DMS 273 treated with DMSO at 0.1 percent for 48 hours (cell line): ENCODE measurements around the gene GALNT17.
A peak's percentile ranks its signal among the peaks of the same experiment; 100 is the strongest.
"Not testable (repeated sequence)": the region's sequence is repeated elsewhere in the genome, so short reads cannot be mapped to it uniquely, and the experiment has no call there.

Experiments used
- DNase-seq: peaks from one replicate; lab custom pipeline; 2025; lab: John Stamatoyannopoulos, UW

GALNT17 gene

DNA sequence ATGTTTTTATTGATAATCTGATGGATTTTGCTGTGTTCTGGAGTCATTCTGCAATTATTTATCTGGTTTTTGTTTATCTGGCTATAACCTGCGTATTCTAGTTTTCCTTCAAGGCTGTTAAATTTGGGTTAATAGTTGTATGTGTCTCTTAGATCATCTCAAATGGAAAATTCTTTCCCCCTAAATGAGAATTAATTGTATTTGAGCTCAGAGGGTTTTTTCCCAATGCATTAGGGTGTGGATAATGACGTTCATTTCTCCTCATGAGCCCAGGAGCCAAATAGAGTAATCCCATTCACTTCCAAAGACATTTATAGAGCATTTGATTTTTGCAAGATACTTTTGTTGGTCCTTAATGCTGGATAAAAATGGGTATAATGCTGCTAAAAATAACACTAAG is 564.6 kb downstream of the GALNT17 start:
- DNase-seq = no peak

DNA sequence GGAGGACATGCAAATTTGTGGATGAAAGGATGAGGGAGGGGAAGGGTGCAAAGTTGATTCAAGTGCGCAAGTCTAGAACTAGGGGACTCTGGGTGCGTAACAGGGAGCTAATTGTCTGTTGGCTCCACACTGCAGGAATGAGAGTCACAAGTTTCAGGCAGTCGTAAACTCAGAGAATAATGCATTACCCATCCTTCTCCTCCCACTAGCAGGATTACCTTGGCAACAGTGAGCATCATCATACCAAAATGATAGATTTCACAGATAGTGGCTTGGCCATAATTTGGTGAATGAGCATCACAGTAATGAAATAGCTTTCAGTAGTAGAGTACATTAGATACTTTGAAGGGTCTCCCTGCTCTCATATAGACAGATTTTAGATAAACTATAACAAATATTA is 565.5 kb downstream of the GALNT17 start:
- DNase-seq = no peak

DNA sequence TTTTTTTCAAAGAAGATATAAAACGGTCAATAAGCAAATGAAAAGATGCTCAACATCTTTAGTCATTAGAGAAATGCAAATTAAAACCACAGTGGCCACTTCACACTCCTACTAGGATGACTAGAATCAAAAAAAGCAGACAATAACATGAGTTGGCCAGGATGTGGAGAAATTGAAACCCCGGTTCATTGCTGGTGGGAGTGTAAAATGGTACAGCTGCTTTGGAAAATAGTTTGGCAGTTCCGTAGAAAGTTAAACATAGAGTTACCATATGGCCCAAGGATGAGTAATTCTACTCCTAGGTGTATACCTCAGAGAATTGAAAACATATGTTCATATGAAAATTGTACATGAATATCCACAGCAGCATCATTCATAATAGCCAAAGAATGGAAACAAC is 573.3 kb downstream of the GALNT17 start:
- peak; percentile 77 for DNase-seq

DNA sequence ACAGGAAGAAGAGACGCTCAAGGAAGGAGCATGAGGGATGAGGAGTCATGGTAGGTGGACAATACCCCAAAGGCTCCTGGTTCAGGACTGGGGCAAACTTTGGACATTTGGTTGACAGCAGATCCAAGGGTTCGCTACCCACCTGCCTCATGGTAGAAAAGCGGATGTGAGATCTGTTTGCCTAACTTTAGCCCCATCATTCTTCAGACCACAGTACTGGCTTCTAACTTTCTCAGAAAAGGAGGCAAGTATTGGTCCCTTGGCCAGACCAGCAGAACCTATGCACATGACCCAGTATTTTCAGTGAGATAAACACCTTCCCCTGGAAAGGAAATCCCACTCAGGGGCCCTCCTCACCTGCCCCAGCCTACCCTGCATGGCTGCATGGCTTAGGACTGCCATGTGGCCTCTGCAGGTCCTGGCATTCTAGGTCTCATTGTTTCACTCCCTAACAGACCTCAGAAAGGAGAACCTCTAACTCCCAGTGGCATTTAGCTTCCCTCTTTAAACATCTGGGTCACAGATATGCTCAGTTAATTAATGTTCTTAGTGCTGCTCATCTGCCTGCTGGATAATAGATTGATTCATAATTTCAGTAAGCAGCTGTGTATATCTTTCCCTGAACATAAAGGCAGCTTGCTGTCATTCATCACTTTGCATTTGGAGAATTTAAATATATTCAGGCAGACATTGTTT is 574.1 kb downstream of the GALNT17 start:
- no peak for DNase-seq

DNA sequence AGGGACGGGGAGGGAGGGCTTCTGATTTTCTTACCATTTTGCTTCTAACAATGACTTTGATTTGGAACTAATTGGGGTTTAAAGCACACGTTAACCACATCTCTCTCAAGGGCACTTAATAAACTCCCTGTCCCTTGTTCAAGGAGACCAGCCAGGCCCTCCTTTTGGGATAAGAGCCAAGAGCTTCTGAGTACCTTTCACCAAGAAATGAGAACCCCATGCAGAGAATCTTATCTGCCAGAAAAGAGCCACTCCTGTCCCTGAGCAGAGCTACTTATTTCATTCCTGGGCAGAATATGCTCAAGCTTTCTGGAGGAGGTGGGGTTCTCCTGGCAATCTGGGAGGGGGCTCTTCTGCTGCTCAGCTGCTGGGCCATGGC is 574.6 kb downstream of the GALNT17 start:
- DNase-seq = no peak

DNA sequence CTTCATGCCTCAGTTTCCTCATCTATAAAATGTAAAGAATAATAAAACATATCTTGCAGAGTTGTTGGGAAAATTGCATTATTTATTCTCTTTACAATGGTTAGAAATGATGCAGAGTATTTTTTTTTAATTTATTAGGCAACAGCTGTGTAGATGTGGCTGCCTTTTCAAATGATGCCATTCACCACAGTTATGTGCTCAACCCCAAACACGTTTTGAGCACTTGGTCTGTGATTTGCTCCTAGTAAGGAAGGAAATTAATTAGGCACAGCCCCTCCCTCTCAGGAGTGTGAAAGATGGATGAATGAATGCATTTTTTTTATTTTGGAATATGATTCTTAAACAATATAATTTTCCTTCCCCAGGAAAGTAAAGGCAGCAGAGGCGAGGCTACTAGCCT is 575.1 kb downstream of the GALNT17 start:
- no peak for DNase-seq

DNA sequence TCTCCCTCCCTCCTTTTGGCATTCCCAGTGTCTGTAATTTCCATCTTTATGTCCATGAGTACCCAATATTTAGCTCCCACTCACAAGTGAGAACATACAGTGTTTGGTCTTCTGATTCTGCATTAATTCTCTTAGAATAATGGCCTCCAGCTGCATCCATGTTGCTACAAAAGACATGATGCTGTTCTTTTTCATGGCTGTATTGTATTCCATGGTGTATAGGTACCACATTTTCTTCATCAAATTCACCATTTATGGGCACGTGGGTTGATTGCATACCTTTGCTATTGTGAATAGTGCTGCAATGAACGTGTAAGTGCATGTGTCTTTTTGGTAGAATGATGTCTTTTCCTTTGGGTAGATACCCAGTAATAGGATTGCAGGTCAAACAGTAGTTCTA is 576.8 kb downstream of the GALNT17 start:
- no peak for DNase-seq

DNA sequence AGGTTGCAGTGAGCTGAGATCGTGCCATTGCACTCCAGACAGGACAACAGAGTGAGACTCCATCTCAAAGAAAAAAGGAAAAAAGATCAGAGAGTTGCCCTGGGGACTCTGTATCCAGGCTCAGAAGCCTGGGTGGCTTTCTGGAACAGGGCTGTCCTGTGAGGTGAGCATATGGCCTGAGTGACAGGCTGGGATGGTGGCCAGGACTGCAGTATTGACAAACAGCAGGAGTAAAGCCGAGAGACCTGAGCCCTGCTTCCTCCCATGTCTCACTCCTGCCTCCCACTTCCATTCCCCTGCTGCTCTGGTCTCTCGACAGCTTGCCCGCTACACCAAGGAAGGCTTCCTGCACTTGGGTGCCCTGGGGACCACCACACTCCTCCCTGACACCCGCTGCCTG is 578.5 kb downstream of the GALNT17 start:
- no peak for DNase-seq

DNA sequence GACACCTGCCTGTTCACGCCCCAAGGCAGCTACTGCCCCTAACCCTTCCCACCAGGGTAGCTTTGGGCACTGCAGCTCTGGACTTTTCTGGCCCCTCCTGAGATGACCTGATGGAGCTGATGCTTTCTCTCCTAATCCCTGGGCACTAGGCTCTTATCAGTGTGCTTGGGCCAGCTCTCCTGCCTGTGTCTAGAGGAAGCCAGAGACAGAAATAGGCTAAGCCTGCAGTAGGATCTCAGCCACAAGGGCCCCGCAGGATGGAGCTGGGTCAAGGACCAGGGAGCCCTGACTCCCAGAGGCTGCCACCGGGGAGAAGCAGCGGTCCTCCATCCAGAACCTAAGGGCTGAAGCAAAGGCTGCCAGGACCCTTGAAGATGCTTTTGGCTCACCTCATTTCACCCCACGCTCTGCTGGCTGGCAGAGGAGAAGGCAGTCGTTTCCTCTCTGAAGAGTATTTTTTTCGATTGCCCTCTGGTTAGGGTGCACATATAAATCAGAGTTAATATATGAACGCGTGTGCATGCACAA is 580.8 kb downstream of the GALNT17 start:
- DNase-seq = no peak

DNA sequence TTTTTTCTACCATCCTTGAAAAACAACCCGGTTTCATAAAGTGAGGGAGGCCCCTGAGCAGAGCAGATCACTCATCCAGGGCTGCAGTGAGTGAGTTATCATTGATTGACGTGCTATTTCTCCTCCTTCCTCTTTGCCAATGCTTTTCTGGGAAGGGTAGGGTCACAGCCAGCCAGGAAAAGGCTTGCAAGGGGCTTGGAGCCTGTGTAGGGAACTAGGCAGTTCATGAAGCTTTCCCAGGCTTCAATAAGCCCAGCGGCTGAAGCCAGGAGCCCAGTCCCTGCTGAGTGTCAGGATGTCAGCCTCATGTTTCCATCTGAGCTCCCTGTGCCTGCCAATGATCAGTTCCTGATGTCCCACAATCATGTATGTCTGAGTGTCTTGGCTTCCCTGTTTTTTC is 584.7 kb downstream of the GALNT17 start:
- DNase-seq = no peak

DNA sequence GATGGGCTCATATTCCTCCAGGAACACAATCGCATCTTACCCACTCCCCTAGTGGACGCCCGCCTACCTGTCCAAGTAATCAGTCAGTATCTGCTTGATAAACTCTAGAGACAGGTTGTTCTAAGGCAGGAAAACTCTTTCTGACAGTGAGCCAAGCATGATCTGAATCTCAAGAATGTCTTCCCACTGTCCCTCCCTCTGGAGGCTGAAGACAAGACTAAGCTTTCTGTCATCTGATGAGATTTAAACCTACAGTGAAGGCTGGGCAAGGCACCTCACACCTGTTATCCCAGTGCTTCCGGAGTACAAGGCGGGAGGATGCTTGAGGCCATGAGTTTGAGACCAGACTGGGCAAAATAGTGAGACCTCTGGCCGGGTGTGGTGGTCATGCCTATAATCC is 586.6 kb downstream of the GALNT17 start:
- no peak for DNase-seq

DNA sequence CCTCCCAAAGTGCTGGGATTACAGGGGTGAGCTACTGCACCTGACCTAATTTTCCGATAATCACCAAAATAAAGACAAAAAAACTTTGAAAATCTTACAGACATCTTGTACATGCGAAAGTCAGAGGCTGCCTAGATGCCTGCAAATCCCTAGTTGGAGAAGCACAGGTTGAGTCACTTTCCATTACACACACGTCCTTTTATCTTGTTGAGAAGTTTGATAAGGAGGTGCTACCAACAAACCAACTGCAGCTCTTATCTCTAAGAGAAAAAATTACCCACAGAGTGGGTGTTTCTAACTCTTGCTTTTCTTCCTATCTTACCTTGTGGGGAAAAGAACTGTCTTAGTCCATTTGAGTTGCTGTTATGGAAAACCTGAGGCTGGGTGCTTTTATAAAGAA is 589.8 kb downstream of the GALNT17 start:
- no peak for DNase-seq

DNA sequence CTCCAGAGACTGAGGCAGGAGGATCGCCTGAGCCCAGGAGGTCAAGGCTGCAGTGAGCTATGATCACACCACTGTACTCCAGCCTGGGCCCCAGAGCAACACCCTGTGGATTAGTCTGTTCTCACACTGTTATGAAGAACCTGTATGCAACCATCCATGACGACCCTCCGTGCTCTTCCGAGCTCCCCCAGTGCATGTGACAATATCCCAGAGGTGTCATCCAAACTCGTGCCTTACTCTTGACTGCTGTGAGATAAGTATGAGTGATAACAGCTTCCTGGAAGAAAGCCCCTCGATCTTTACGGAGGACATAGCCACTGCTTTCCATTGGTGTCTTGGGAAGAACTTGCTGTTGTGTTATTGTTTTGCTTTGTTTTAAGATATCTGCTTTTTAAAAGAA is 591.9 kb downstream of the GALNT17 start:
- no peak for DNase-seq

DNA sequence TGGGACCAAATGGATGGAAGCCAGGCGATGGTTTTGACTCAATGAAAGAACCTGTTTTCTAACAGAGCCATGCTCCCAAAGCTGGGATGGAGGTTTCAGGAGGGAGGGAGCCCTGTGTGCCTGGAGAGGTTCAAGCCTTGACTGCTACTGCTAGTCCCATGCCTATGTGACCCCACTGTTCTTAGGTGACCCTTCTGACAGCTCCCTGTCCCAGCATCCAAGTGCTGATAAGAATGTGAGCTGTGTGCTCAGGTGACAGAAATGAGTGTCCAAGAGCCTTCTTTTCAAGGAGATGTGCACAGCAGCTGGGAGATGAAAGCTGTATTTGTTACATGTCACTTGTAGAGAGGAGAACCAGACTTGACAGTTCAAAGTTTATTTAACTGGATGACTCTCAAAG is 595.4 kb downstream of the GALNT17 start:
- DNase-seq = no peak

DNA sequence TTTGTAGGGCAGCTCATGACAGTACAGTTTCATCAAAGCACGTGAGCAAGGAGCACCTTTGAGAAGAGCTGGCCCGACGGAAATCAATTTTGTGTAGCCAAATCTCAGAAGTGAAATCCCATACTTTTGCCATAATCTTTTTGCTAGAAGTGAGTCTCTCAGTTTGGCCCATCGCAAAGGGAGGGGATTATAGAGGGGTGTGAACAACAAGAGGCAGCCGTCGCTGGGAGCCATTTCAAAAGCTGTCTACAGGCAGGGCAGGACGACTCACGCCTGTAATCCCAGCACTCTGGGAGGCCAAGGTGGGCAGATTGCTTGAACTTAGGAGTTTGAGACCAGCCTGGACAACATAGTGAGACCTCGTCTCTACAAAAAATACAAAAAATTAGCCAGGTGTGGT is 599.8 kb downstream of the GALNT17 start:
- DNase-seq = no peak

DNA sequence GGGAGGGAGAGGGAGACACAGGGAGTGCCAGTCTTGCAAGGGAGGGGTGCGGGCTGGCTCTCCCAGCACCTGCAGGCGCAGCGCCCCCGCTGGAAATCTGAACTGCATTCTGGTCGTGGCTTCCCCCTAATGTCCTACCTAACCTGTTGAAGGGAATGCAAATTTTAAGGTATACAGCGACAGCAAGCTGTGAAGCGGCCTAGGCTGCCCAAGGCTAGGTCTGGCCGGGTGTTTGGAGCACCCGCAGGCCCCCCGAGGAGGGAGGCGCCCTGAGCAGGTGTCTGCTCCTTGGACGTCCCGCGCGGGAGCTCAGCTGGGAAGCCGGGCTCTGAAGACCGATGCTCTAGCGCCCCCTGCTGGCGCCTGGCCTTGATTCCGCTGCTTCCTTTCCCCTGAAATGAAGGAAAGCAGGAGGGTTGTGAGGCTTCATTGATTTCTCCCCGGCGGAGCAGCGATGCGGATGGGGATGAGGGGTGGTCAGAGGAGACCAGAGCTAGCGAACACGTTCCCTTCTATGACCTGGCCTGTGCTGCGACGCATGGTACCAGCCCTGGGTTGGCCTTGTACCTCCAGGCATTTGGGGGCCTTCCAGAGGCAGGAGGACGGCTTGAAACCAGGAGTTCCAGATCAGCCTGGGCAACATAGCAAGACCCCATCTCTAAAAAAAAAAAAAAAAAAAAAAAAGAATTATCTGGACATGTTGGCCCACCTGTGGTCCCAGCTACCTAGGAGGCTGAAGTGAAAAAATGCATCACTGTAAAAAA is 601.3 kb downstream of the GALNT17 start:
- DNase-seq = peak; percentile 84

DNA sequence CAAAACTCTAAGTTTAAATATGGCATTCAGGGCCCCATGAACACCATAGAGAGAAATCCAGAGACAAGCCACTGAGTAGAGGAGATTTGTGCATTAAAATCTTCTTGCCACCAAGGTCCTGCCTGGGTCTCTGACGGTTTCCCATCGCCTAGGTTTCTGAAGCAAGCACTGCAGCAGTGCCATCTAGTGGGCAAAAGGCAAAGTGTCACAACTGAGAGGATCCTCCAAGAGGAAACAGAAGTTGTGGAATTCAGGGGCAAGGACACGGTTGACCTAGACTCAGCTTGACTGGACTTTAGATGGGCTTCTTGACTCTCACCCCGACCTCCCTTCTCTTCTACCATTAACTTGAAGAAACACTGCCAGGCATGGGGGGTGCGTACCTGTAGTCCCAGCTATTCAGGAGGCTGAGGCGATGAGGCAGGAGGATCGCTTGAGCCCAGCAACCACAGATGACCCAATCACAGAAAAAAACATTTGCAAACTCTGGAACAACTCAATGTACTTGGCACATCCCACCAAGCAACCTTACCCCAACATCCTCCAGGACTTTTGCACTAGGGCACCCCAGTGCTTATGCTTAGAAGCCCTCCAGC is 604.1 kb downstream of the GALNT17 start:
- peak; percentile 52 for DNase-seq

DNA sequence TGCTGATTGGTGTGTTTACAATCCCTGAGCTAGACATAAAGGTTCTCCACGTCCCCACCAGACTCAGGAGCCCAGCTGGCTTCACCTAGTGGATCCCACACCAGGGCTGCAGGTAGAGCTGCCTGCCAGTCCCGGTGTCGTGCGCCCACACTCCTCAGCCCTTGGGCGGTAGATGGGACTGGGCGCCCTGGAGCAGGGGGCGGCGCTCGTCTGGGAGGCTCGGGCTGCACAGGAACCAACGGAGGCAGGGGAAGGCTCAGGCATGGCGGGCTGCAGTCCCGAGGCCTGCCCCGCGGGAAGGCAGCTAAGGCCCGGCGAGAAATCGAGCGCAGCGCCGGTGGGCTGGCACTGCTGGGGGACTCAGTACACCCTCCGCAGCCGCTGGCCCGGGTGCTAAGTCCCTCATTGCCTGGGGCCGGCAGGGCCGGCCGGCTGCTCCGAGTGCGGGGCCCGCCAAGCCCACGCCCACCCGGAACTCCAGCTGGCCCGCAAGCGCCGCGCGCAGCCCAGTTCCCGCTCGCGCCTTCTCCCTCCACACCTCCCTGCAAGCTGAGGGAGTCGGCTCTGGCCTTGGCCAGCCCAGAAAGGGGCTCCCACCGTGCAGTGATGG is 606.1 kb downstream of the GALNT17 start:
- DNase-seq = not testable (repeated sequence)

DNA sequence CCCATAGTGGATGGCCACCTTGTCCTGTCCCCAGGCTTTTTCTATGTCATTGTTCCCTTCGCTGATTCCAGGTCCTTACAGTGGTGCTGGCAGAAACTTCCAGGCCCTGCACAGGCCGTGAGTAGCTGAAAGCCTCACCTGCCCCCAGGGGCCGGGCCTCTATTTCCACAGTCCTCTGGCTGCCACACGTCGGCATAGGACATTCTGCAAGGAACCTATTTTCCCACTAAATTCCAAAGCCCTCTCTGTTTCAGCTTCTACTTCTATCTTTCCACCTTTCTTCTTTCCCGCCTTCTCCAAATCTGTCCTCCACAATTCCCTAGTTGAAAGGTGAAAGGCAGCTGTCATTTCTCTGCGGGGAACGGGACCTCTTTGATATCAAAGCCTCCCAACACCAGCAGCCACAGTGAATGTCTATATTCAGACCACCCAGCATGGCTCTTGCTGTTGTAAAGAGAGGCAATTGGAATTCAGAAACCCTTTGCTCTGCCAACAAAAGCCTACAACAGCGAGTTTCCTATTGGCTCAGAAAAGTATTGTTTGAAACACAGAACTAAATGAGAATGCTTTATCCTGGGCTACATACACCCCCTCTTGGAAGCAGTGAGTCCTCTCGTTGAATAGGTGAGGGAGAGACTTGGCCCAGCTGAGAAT is 607.7 kb downstream of the GALNT17 start:
- DNase-seq = no peak

DNA sequence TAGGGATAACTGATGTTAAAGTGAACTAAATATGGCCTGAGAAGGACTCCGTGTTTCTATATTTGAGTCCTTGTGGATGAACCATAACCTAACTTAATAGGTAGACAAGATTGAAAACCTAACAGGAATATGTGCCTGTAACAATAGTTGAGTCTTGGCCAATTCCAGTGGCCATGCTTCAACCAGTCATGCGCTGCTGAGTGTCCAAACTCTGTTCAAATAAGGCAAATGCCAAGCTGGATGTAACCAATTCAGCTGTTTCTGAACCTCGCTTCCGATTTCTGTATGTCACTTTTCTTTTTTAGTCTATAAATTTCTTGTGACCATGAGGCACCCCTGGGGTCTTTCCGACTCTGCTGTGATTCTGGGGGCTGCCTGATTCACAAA is 608.2 kb downstream of the GALNT17 start:
- no peak for DNase-seq

DNA sequence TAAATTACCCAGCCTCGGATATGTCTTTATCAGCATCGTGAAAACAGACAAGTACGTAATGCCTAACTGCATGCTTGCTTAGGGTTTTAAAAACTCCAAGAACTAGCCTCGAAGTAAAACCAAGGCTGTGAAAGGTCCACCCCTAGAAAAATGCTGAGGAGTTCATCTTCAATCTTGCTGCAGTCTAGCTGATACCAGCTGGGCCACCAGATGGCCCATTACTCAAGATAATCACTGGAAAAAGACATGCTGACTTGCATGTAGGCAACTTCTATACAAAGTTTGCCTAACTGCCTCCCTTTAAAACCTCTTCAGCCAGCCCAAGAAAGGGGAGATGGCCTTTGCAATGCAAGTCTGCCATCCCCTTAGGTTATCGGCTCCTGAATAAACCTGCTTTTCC is 614.1 kb downstream of the GALNT17 start:
- peak; percentile 86 for DNase-seq

DNA sequence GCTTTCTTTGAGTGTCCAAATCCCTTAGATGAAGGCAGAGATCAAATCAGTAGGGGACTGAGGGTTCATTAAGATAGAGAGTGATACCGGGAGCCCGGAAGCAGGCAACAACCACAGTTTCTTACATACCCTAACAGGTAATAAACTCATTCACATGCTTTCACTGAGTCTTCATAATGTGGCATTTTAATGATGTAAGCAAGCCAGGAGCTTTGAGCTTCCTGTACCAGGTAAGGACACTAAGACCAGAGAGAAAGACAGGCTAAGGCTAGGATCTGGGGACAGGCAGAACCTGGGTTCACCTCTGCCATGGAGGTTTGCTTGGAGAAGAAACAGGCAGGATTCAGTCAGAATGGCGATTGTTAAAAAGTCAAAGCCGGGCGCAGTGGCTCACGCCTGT is 618.3 kb downstream of the GALNT17 start:
- no peak for DNase-seq
